Measurements from ENCODE around the gene PDZD2. TPM values are rescaled to one million over a fixed set of nuclear protein-coding genes. Genes with fewer than 3 reads are reported as not detected.

Gene PDZD2
- total RNA-seq, 1 donor from 2014 or later, result 7.8 TPM

GRCh38 chr5:31638345-31638744 lies 586 bp upstream of the PDZD2 start:
- no peak for DNase-seq (ENCODE audit: low spot score)

- DNase-seq (ENCODE audit: low spot score), result no peak
Measured at GRCh38 chr5:31639481-31640411, 815 bp downstream of the PDZD2 start.

GRCh38 chr5:31640573-31640972 lies 1.6 kb downstream of the PDZD2 start:
- DNase-seq (ENCODE audit: low spot score), result no peak

- DNase-seq (ENCODE audit: low spot score), result no peak
Measured at GRCh38 chr5:31641059-31641458, 2.1 kb downstream of the PDZD2 start.

- DNase-seq (ENCODE audit: low spot score), result no peak
Measured at GRCh38 chr5:31641575-31641974, 2.6 kb downstream of the PDZD2 start.

GRCh38 chr5:31645420-31646081 lies 6.6 kb downstream of the PDZD2 start:
- DNase-seq (ENCODE audit: low spot score), result no peak

GRCh38 chr5:31648326-31648725 lies 9.4 kb downstream of the PDZD2 start:
- no peak for DNase-seq (ENCODE audit: low spot score)

- DNase-seq (ENCODE audit: low spot score), result no peak
Measured at GRCh38 chr5:31651241-31651640, 12.3 kb downstream of the PDZD2 start.

GRCh38 chr5:31655491-31655890 lies 16.6 kb downstream of the PDZD2 start:
- no peak for DNase-seq (ENCODE audit: low spot score)

- DNase-seq (ENCODE audit: low spot score), result no peak
Measured at GRCh38 chr5:31656806-31657205, 17.9 kb downstream of the PDZD2 start.

- no peak for DNase-seq (ENCODE audit: low spot score)
Measured at GRCh38 chr5:31657315-31657979, 18.5 kb downstream of the PDZD2 start.

GRCh38 chr5:31661257-31661656 lies 22.3 kb downstream of the PDZD2 start:
- DNase-seq (ENCODE audit: low spot score), result no peak

- DNase-seq (ENCODE audit: low spot score), result no peak
Measured at GRCh38 chr5:31663519-31663918, 24.6 kb downstream of the PDZD2 start.

GRCh38 chr5:31664566-31664965 lies 25.6 kb downstream of the PDZD2 start:
- DNase-seq (ENCODE audit: low spot score), result no peak

- DNase-seq (ENCODE audit: low spot score), result no peak
Measured at GRCh38 chr5:31671339-31671741, 32.4 kb downstream of the PDZD2 start.

GRCh38 chr5:31674371-31674951 lies 35.5 kb downstream of the PDZD2 start:
- no peak for DNase-seq (ENCODE audit: low spot score)

GRCh38 chr5:31675472-31675871 lies 36.5 kb downstream of the PDZD2 start:
- DNase-seq (ENCODE audit: low spot score), result no peak

GRCh38 chr5:31678180-31678579 lies 39.2 kb downstream of the PDZD2 start:
- no peak for DNase-seq (ENCODE audit: low spot score)

- no peak for DNase-seq (ENCODE audit: low spot score)
Measured at GRCh38 chr5:31680528-31680927, 41.6 kb downstream of the PDZD2 start.

- no peak for DNase-seq (ENCODE audit: low spot score)
Measured at GRCh38 chr5:31682025-31682424, 43.1 kb downstream of the PDZD2 start.

GRCh38 chr5:31682851-31683250 lies 43.9 kb downstream of the PDZD2 start:
- no peak for DNase-seq (ENCODE audit: low spot score)

- no peak for DNase-seq (ENCODE audit: low spot score)
Measured at GRCh38 chr5:31688515-31689092, 49.7 kb downstream of the PDZD2 start.

All from ureter (tissue), 1 donor.